Tibial nerve (tissue), 4 donors: ENCODE measurements around the gene DIAPH1. TPM values are rescaled to one million over a fixed set of nuclear protein-coding genes. Genes with fewer than 3 reads are reported as not detected.

Experiments used
- DNase-seq, 2 donors: peaks; one replicate each; pipeline ENCODE4 v3.0.0-alpha.2; 2019; ENCODE audit warnings: low spot score in 2 of 2
- H3K27ac ChIP-seq, 4 donors: fragments of 200-600 bp; sonication (generic) in 3 of 4; one replicate each; pipeline ENCODE4 v1.5.1; 2017 to 2019; ENCODE audit warnings: mild to moderate bottlenecking in 1 of 4
- H3K27me3 ChIP-seq, 2 donors: fragments of 200-600 bp; sonication (generic) in 1 of 2; one replicate each; pipeline versions ENCODE4 v1.5.1 to v1.6.0; 2017 to 2019
- H3K36me3 ChIP-seq, 3 donors: fragments of 200-600 bp; sonication (generic); one replicate each; pipeline ENCODE4 v1.5.1; 2018 to 2019
- H3K4me1 ChIP-seq, 4 donors: fragments of 200-600 bp; sonication (generic) in 3 of 4; one replicate each; pipeline ENCODE4 v1.5.1; 2017 to 2019
- H3K4me3 ChIP-seq, 4 donors: fragments of 200-600 bp; sonication (generic) in 3 of 4; one replicate each; pipeline ENCODE4 v1.5.1; 2017 to 2019; ENCODE audit warnings: mild to moderate bottlenecking in 1 of 4, moderate library complexity in 1 of 4
- H3K9me3 ChIP-seq, 4 donors: fragments of 200-600 bp; sonication (generic) in 3 of 4; one replicate each; pipeline ENCODE4 v1.5.1; 2017 to 2019
- CTCF ChIP-seq, 5 experiments: fragments of 200-600 bp in 3 of 5; fragments of 450-650 bp in 2 of 5; sonication (generic) in 3 of 5; IDR thresholded peaks; one replicate each; pipeline ENCODE4 v1.5.1; 2016 to 2019; ENCODE audit warnings: antibody characterized with exemption in 5 of 5, mild to moderate bottlenecking in 3 of 5, moderate library complexity in 2 of 5
- EP300 ChIP-seq, 2 donors: sonication (generic); formaldehyde crosslinking; IDR thresholded peaks; one replicate each; pipeline ENCODE4 v1.6.1; 2017; ENCODE audit warnings: antibody characterized with exemption in 2 of 2, mild to moderate bottlenecking in 1 of 2
- POLR2A ChIP-seq, 2 donors: fragments of 450-650 bp; IDR thresholded peaks; one replicate each; pipeline ENCODE4 v1.6.1; 2017; ENCODE audit warnings: antibody characterized with exemption in 2 of 2, mild to moderate bottlenecking in 2 of 2, moderate library complexity in 2 of 2
- WGBS, 2 donors: methylation state at CpG; one replicate each; pipeline ENCODE4 v1.1.5; 2018; 5-methylcytosine and 5-hydroxymethylcytosine counted together
- total RNA-seq, 4 donors: library from RNA; depleted of rRNA; stranded (reverse); fragments of >200 nt; gene quantifications; one replicate each; pipeline ENCODE4 v1.1.0, GENCODE V29; 2016

DIAPH1 gene
- total RNA-seq, 4 donors from 2014 or later, result 59.4 to 102 (median 64.0) TPM

GRCh38 chr5:141649056-141649688 lies 30.4 kb upstream of the DIAPH1 start:
- no peak for TF ChIP-seq CTCF (IDR thresholded peaks at IDR 0.05)
- no peak for TF ChIP-seq POLR2A (IDR thresholded peaks at IDR 0.05)
- TF ChIP-seq EP300 (IDR thresholded peaks at IDR 0.05), result no peak
- DNase-seq, result no peak
- peaks cover 0 to 47% (median 0%) of the 10 kb centered on the region in 3 donors for H3K36me3 ChIP-seq
- H3K27me3 ChIP-seq, result no peaks in the 10 kb centered on the region
- no peaks in the 10 kb centered on the region for H3K9me3 ChIP-seq
- 90 to 91% methylated on average over 12 to 17 of the region's 17 CpGs for WGBS, 2 donors
- H3K27ac ChIP-seq, result no peak overlapping the region
- peaks cover 0 to 21% (median 9%) of the 10 kb centered on the region in 4 donors for H3K4me1 ChIP-seq
- H3K4me3 ChIP-seq, result no peak overlapping the region

GRCh38 chr5:141647851-141648250 lies 29.1 kb upstream of the DIAPH1 start:
- no peaks in the 10 kb centered on the region for H3K9me3 ChIP-seq
- TF ChIP-seq EP300 (IDR thresholded peaks at IDR 0.05) (no peak), CTCF (IDR thresholded peaks at IDR 0.05) (no peak), POLR2A (IDR thresholded peaks at IDR 0.05) (no peak)
- H3K27me3 ChIP-seq, result no peaks in the 10 kb centered on the region
- H3K4me1 ChIP-seq, result peaks cover 0 to 21% (median 9%) of the 10 kb centered on the region in 4 donors
- H3K4me3 ChIP-seq, result no peak overlapping the region
- no peak for DNase-seq
- H3K27ac ChIP-seq, result no peak overlapping the region
- 87 to 92% methylated on average over 3 of the region's 3 CpGs for WGBS, 2 donors
- H3K36me3 ChIP-seq, result peaks cover 0 to 60% (median 0%) of the 10 kb centered on the region in 3 donors

- 83 to 88% methylated on average over 5 of the region's 5 CpGs for WGBS, 2 donors
- no peak overlapping the region for H3K27ac ChIP-seq
- no peaks in the 10 kb centered on the region for H3K9me3 ChIP-seq
- DNase-seq, result no peak
- no peaks in the 10 kb centered on the region for H3K27me3 ChIP-seq
- no peak for TF ChIP-seq POLR2A (IDR thresholded peaks at IDR 0.05)
- no peak for TF ChIP-seq CTCF (IDR thresholded peaks at IDR 0.05)
- TF ChIP-seq EP300 (IDR thresholded peaks at IDR 0.05), result no peak
- H3K4me3 ChIP-seq, result no peak overlapping the region
- peaks cover 0 to 66% (median 0%) of the 10 kb centered on the region in 3 donors for H3K36me3 ChIP-seq
- H3K4me1 ChIP-seq, result peaks cover 0 to 21% (median 9%) of the 10 kb centered on the region in 4 donors
These were observed 28.4 kb upstream of the DIAPH1 start for GRCh38 chr5:141647242-141647641.

- Histone ChIP-seq H3K27me3 (no peaks in the 10 kb centered on the region), H3K27ac (no peak overlapping the region), H3K4me1 (peaks cover 0 to 13% (median 6%) of the 10 kb centered on the region in 4 donors), H3K36me3 (peaks cover 0 to 78% (median 0%) of the 10 kb centered on the region in 3 donors), H3K9me3 (no peaks in the 10 kb centered on the region), H3K4me3 (no peak overlapping the region)
- no peak for DNase-seq
- 90 to 93% methylated on average over 6 of the region's 6 CpGs for WGBS, 2 donors
- TF ChIP-seq CTCF (IDR thresholded peaks at IDR 0.05) (no peak), POLR2A (IDR thresholded peaks at IDR 0.05) (no peak)
These were observed 27.2 kb upstream of the DIAPH1 start for GRCh38 chr5:141646026-141646425.

DNA sequence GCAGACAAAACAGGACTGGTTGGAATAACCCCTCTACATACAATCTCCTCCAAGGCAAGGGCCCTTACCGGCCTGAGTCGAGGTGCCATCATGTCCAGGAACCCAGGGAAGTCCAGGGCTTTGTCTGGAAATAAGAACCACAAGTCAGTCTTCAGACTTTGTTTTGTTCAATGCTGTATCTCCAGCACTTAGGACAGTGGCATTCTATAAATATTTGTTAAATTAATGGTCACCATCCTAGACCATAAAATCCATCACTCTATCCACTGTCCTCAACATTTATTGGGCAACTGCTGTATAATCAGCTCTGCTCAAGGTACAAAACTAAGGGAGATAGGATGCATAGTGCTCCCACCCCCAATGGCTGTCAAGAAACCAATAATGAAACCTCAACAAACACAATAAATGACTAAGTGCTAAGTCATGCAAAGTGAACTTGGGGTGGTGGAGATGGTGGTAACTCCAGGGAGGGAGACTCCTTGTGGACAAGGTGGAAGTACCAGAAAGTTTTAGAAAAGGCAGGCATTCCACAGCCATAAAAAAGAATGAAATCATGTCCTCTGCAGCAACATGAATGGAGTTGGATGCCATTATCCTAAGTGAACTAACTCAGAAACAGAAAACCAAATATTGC lies 23.0 kb upstream of the DIAPH1 start:
- DNase-seq, result no peak
- 82 to 91% methylated on average over 2 of the region's 2 CpGs for WGBS, 2 donors
- H3K4me1 ChIP-seq, result peaks cover 0 to 16% (median 9%) of the 10 kb centered on the region in 4 donors
- H3K27ac ChIP-seq, result no peak overlapping the region
- no peaks in the 10 kb centered on the region for H3K9me3 ChIP-seq
- no peak overlapping the region for H3K4me3 ChIP-seq
- H3K27me3 ChIP-seq, result no peaks in the 10 kb centered on the region
- TF ChIP-seq CTCF (IDR thresholded peaks at IDR 0.05), result no peak
- no peak for TF ChIP-seq EP300 (IDR thresholded peaks at IDR 0.05)
- no peak for TF ChIP-seq POLR2A (IDR thresholded peaks at IDR 0.05)
- peaks cover 0 to 68% (median 0%) of the 10 kb centered on the region in 3 donors for H3K36me3 ChIP-seq
